Measurements from ENCODE around the gene OR7G2.

- TF ChIP-seq POLR2A (IDR thresholded peaks at IDR 0.05; ENCODE audit: low read depth, low read length), result no peak
- TF ChIP-seq, protein P1, sequence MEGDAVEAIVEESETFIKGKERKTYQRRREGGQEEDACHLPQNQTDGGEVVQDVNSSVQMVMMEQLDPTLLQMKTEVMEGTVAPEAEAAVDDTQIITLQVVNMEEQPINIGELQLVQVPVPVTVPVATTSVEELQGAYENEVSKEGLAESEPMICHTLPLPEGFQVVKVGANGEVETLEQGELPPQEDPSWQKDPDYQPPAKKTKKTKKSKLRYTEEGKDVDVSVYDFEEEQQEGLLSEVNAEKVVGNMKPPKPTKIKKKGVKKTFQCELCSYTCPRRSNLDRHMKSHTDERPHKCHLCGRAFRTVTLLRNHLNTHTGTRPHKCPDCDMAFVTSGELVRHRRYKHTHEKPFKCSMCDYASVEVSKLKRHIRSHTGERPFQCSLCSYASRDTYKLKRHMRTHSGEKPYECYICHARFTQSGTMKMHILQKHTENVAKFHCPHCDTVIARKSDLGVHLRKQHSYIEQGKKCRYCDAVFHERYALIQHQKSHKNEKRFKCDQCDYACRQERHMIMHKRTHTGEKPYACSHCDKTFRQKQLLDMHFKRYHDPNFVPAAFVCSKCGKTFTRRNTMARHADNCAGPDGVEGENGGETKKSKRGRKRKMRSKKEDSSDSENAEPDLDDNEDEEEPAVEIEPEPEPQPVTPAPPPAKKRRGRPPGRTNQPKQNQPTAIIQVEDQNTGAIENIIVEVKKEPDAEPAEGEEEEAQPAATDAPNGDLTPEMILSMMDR (IDR thresholded peaks at IDR 0.05; ENCODE audit: extremely low read depth in 1 of 2, insufficient read depth in 1 of 2, low read depth in 1 of 2, low read length in 2 of 2), result no peak
- TF ChIP-seq FOS (IDR thresholded peaks at IDR 0.05; ENCODE audit: borderline replicate concordance, insufficient read depth, low read length), result no peak
- no peak for TF ChIP-seq POLR2AphosphoS5 (IDR thresholded peaks at IDR 0.05; ENCODE audit: insufficient read depth, low read depth, low read length)
These were observed 43.4 kb upstream of the OR7G2 start for GRCh38 chr19:9150650-9151049.
